ENCODE results near the gene ZNF101. TPM values are rescaled to one million over a fixed set of nuclear protein-coding genes. Genes with fewer than 3 reads are reported as not detected.
A peak's percentile ranks its signal among the peaks of the same experiment; 100 is the strongest.

The ZNF101 gene
- 10 to 100 TPM; 11.4 to 15.6 (median 14.6) TPM for total RNA-seq
- long read RNA-seq, donor 1, full-length matches to known transcripts = 1 of 2 reads
- long read RNA-seq, donor 1, partial matches to known transcripts = 1 of 2 reads
- long read RNA-seq, donor 1, other reads (novel, unspliced or antisense) = 0 of 2 reads
- long read RNA-seq, donor 2, full-length matches to known transcripts = 2 of 4 reads
- long read RNA-seq, donor 2, partial matches to known transcripts = 0 of 4 reads
- long read RNA-seq, donor 2, other reads (novel, unspliced or antisense) = 2 of 4 reads

- ATAC-seq = peak; percentile 81
- Histone ChIP-seq H3K36me3 (ENCODE audit: low read depth) (no peaks in the 10 kb centered on the region), H3K4me3 (peak within 1 kb of the TSS; percentile 86), H3K4me1 (ENCODE audit: low read depth) (peaks cover 6% of the 10 kb centered on the region), H3K9me3 (no peaks in the 10 kb centered on the region)
- intact Hi-C loops (cut with DNase I, micrococcal nuclease) = no loop called here
- peak; percentile 94 to 97 (median 95) for DNase-seq
- no peak for TF ChIP-seq CTCF (IDR thresholded peaks at IDR 0.05)
Measured at GRCh38 chr19:19668230-19669012, at the start of gene ZNF101. Gene ZNF101 (plus strand): TSS chr19:19668839. CDS start chr19:19668964, 125 bp downstream.

- Histone ChIP-seq H3K4me1 (ENCODE audit: low read depth) (peaks cover 8% of the 10 kb centered on the region), H3K4me3 (no peak overlapping the region), H3K36me3 (ENCODE audit: low read depth) (no peaks in the 10 kb centered on the region), H3K9me3 (no peaks in the 10 kb centered on the region)
- ATAC-seq (no peak), DNase-seq (peak in 1 of 3 donors; percentile 57)
- no peak for TF ChIP-seq CTCF (IDR thresholded peaks at IDR 0.05)
- intact Hi-C loops (cut with DNase I, micrococcal nuclease) = no loop called here
Measured at GRCh38 chr19:19619181-19619848, 49.3 kb upstream of the ZNF101 start.

- intact Hi-C loops (cut with DNase I, micrococcal nuclease) = no loop called here
- Histone ChIP-seq H3K4me1 (ENCODE audit: low read depth) (peaks cover 8% of the 10 kb centered on the region), H3K36me3 (ENCODE audit: low read depth) (no peaks in the 10 kb centered on the region), H3K4me3 (no peak overlapping the region), H3K9me3 (no peaks in the 10 kb centered on the region)
- TF ChIP-seq CTCF (IDR thresholded peaks at IDR 0.05) = no peak
- ATAC-seq (no peak), DNase-seq (no peak)
Measured at GRCh38 chr19:19619849-19620210, 48.8 kb upstream of the ZNF101 start.

- H3K36me3 ChIP-seq (ENCODE audit: low read depth) = no peaks in the 10 kb centered on the region
- H3K4me3 ChIP-seq = no peak overlapping the region
- ATAC-seq (no peak), DNase-seq (no peak)
- H3K9me3 ChIP-seq = no peaks in the 10 kb centered on the region
- H3K4me1 ChIP-seq (ENCODE audit: low read depth) = peaks cover 6% of the 10 kb centered on the region
- intact Hi-C loops (cut with DNase I, micrococcal nuclease) = no loop called here
- TF ChIP-seq CTCF (IDR thresholded peaks at IDR 0.05) = no peak
Measured at GRCh38 chr19:19623383-19623782, 45.3 kb upstream of the ZNF101 start.

- peaks cover 3% of the 10 kb centered on the region for H3K4me1 ChIP-seq (ENCODE audit: low read depth)
- DNase-seq = no peak
Measured at GRCh38 chr19:19624032-19624570, 44.5 kb upstream of the ZNF101 start.

More at GRCh38 chr19:19624032-19624570, 44.5 kb upstream of the ZNF101 start:
- ATAC-seq = no peak
- intact Hi-C loops (cut with DNase I, micrococcal nuclease) = no loop called here
- Histone ChIP-seq H3K9me3 (no peaks in the 10 kb centered on the region), H3K36me3 (ENCODE audit: low read depth) (no peaks in the 10 kb centered on the region), H3K4me3 (no peak overlapping the region)
- no peak for TF ChIP-seq CTCF (IDR thresholded peaks at IDR 0.05)
